ENCODE data around the gene SH3TC1. TPM values are rescaled to one million over a fixed set of nuclear protein-coding genes. Genes with fewer than 3 reads are reported as not detected.

The SH3TC1 gene
- total and polyA plus RNA-seq, 2 of the 13 experiments (the other 11 are each of a cell fraction or from before 2014, with no cell fraction given), result 14.9 to 21.8 TPM

- TF ChIP-seq ZNF687 (CRISPR knock-in tag; IDR thresholded peaks at IDR 0.05), result peak; percentile 28; the same call in 1 of the 2 replicates
- peak; percentile 48; the same call in 1 of the 2 replicates for TF ChIP-seq ZFX (CRISPR knock-in tag; IDR thresholded peaks at IDR 0.05; ENCODE audit: low read depth)
- TF ChIP-seq BATF2 (CRISPR knock-in tag; IDR thresholded peaks at IDR 0.05), result no peak
- TF ChIP-seq ZNF790 (CRISPR knock-in tag; IDR thresholded peaks at IDR 0.05; ENCODE audit: borderline replicate concordance), result no peak
- TF ChIP-seq, protein P1, sequence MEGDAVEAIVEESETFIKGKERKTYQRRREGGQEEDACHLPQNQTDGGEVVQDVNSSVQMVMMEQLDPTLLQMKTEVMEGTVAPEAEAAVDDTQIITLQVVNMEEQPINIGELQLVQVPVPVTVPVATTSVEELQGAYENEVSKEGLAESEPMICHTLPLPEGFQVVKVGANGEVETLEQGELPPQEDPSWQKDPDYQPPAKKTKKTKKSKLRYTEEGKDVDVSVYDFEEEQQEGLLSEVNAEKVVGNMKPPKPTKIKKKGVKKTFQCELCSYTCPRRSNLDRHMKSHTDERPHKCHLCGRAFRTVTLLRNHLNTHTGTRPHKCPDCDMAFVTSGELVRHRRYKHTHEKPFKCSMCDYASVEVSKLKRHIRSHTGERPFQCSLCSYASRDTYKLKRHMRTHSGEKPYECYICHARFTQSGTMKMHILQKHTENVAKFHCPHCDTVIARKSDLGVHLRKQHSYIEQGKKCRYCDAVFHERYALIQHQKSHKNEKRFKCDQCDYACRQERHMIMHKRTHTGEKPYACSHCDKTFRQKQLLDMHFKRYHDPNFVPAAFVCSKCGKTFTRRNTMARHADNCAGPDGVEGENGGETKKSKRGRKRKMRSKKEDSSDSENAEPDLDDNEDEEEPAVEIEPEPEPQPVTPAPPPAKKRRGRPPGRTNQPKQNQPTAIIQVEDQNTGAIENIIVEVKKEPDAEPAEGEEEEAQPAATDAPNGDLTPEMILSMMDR (CRISPR knock-in tag; IDR thresholded peaks at IDR 0.05), result peak; percentile 85
- no peak for TF ChIP-seq SOX13 (IDR thresholded peaks at IDR 0.05)
- 0 out of 4 replicates have a peak, but pooled peaks of 1 of the 2 experiments have one; percentile 10 for TF ChIP-seq SOX13 (CRISPR knock-in tag; conservative IDR thresholded peaks at IDR 0.05 in 1 of 2, IDR thresholded peaks at IDR 0.05 in 1 of 2)
- TF ChIP-seq, protein P2, sequence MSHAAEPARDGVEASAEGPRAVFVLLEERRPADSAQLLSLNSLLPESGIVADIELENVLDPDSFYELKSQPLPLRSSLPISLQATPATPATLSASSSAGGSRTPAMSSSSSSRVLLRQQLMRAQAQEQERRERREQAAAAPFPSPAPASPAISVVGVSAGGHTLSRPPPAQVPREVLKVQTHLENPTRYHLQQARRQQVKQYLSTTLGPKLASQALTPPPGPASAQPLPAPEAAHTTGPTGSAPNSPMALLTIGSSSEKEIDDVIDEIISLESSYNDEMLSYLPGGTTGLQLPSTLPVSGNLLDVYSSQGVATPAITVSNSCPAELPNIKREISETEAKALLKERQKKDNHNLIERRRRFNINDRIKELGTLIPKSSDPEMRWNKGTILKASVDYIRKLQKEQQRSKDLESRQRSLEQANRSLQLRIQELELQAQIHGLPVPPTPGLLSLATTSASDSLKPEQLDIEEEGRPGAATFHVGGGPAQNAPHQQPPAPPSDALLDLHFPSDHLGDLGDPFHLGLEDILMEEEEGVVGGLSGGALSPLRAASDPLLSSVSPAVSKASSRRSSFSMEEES (CRISPR knock-in tag; IDR thresholded peaks at IDR 0.05), result 0 out of 2 replicates have a peak, but pooled peaks have one; percentile 41
- no peak for TF ChIP-seq DR1 (CRISPR knock-in tag; IDR thresholded peaks at IDR 0.05)
- no peak for TF ChIP-seq GTF3A (CRISPR knock-in tag; conservative IDR thresholded peaks at IDR 0.05)
- no peak for TF ChIP-seq KAT7 (CRISPR knock-in tag; IDR thresholded peaks at IDR 0.05; ENCODE audit: borderline replicate concordance)
- TF ChIP-seq ZBTB38 (CRISPR knock-in tag; IDR thresholded peaks at IDR 0.05), result 0 out of 2 replicates have a peak, but pooled peaks have one; percentile 16
- TF ChIP-seq TIGD3 (CRISPR knock-in tag; IDR thresholded peaks at IDR 0.05; ENCODE audit: borderline replicate concordance), result no peak
- no peak for TF ChIP-seq KDM6A (CRISPR knock-in tag; IDR thresholded peaks at IDR 0.05; ENCODE audit: low read depth)
- TF ChIP-seq RXRA (CRISPR knock-in tag; IDR thresholded peaks at IDR 0.05), result no peak
Measured at GRCh38 chr4:8192748-8193738, 6.0 kb upstream of the SH3TC1 start (continued).

All from HepG2 (cell line).